GM18511 (cell line): Measurements from ENCODE around the gene ATP2B2.

ENCODE experiments used
- ATAC-seq: cut with Tn5 transposase; IDR thresholded peaks from one replicate; pipeline ENCODE4 v1.9.1; 2021; ENCODE audit warnings: mild to moderate bottlenecking, moderate library complexity; ENCODE audit not compliant: unreplicated experiment

ATP2B2 gene

GRCh38 chr3:10368512-10368911 lies 136.9 kb downstream of the ATP2B2 start:
- ATAC-seq = no peak

- ATAC-seq = no peak
Observed at GRCh38 chr3:10367506-10367905, 137.9 kb downstream of the ATP2B2 start.

GRCh38 chr3:10366651-10367101 lies 138.7 kb downstream of the ATP2B2 start:
- no peak for ATAC-seq

GRCh38 chr3:10365791-10366190 lies 139.6 kb downstream of the ATP2B2 start:
- no peak for ATAC-seq

GRCh38 chr3:10365316-10365715 lies 140.1 kb downstream of the ATP2B2 start:
- no peak for ATAC-seq

- ATAC-seq = no peak
Observed at GRCh38 chr3:10364806-10365205, 140.6 kb downstream of the ATP2B2 start.

GRCh38 chr3:10363935-10364334 lies 141.5 kb downstream of the ATP2B2 start:
- no peak for ATAC-seq

GRCh38 chr3:10361375-10361774 lies 144.0 kb downstream of the ATP2B2 start:
- no peak for ATAC-seq

- ATAC-seq = no peak
Observed at GRCh38 chr3:10360478-10360877, 144.9 kb downstream of the ATP2B2 start.

GRCh38 chr3:10359761-10360161 lies 145.6 kb downstream of the ATP2B2 start:
- no peak for ATAC-seq

- no peak for ATAC-seq
Observed at GRCh38 chr3:10358309-10358980, 146.9 kb downstream of the ATP2B2 start.

GRCh38 chr3:10357592-10358308 lies 147.6 kb downstream of the ATP2B2 start:
- ATAC-seq = peak; percentile 90

- ATAC-seq = no peak
Observed at GRCh38 chr3:10357095-10357494, 148.3 kb downstream of the ATP2B2 start.

GRCh38 chr3:10356461-10356981 lies 148.9 kb downstream of the ATP2B2 start:
- no peak for ATAC-seq

GRCh38 chr3:10354361-10355015 lies 150.9 kb downstream of the ATP2B2 start:
- no peak for ATAC-seq

GRCh38 chr3:10353661-10354360 lies 151.6 kb downstream of the ATP2B2 start:
- ATAC-seq = no peak

- no peak for ATAC-seq
Observed at GRCh38 chr3:10353160-10353559, 152.2 kb downstream of the ATP2B2 start.

GRCh38 chr3:10352146-10352911 lies 153.1 kb downstream of the ATP2B2 start:
- ATAC-seq = no peak

- no peak for ATAC-seq
Observed at GRCh38 chr3:10351013-10351735, 154.2 kb downstream of the ATP2B2 start.
